ENCODE data around the gene PTGDR2. TPM values are rescaled to one million over a fixed set of nuclear protein-coding genes. Genes with fewer than 3 reads are reported as not detected.

Gene PTGDR2
- total RNA-seq, result 1 to 10 TPM; 2.5 to 2.9 TPM

GRCh38 chr11:60855726-60856633 lies at the start of gene PTGDR2:
Gene PTGDR2, minus strand, starts transcription at chr11:60855950. Its CDS starts 2,228 bp downstream, at chr11:60853722.
- peak within 1 kb of the TSS; percentile 60 for H3K27ac Mint-ChIP-seq
- no peaks in the 10 kb centered on the region for H3K9me3 Mint-ChIP-seq
- peaks cover 7% of the 10 kb centered on the region for H3K36me3 Mint-ChIP-seq
- peak within 1 kb of the TSS; percentile 67 for H3K4me3 Mint-ChIP-seq
- ATAC-seq (ENCODE audit: low read depth), result peak; percentile 34
- POLR2A ChIA-PET, result interaction anchor here (0.7 to 3.1 kb wide), 8 partner anchors 9 to 58 kb away, joined by 3 to 9 read pairs (median 5); partner anchors contain the start of genes TMEM109 and ZP1
- H3K4me1 Mint-ChIP-seq, result peaks cover 34% of the 10 kb centered on the region
- DNase-seq, result no peak
- no peaks in the 10 kb centered on the region for H3K27me3 Mint-ChIP-seq

- Mint-ChIP-seq H3K27ac (peak overlapping the region; percentile 91), H3K4me3 (peak overlapping the region; percentile 81), H3K27me3 (no peaks in the 10 kb centered on the region), H3K36me3 (no peaks in the 10 kb centered on the region), H3K9me3 (no peaks in the 10 kb centered on the region), H3K4me1 (peaks cover 30% of the 10 kb centered on the region)
- no peak for ATAC-seq (ENCODE audit: low read depth)
- POLR2A ChIA-PET, result interaction anchor here (0.6 to 1.8 kb wide), 4 partner anchors 10 to 36 kb away, joined by 3 to 20 read pairs (median 4); partner anchors contain the start of gene TMEM109
- no peak for DNase-seq
These were observed 49.3 kb upstream of the PTGDR2 start for GRCh38 chr11:60905047-60905446.

GRCh38 chr11:60902625-60903024 lies 46.9 kb upstream of the PTGDR2 start:
- Mint-ChIP-seq H3K27me3 (no peaks in the 10 kb centered on the region), H3K9me3 (no peaks in the 10 kb centered on the region), H3K4me1 (peaks cover 27% of the 10 kb centered on the region), H3K36me3 (peaks cover 7% of the 10 kb centered on the region), H3K4me3 (no peak overlapping the region), H3K27ac (no peak overlapping the region)
- no peak for DNase-seq
- ATAC-seq (ENCODE audit: low read depth), result no peak
- POLR2A ChIA-PET, result interaction anchor here (2.0 kb wide), 1 partner anchor 11 kb away, joined by 13 read pairs; the partner anchor contains the start of gene TMEM109

GRCh38 chr11:60900673-60901404 lies 45.1 kb upstream of the PTGDR2 start:
- Mint-ChIP-seq H3K27ac (no peak overlapping the region), H3K4me3 (no peak overlapping the region), H3K27me3 (no peaks in the 10 kb centered on the region), H3K4me1 (peaks cover 21% of the 10 kb centered on the region), H3K9me3 (no peaks in the 10 kb centered on the region), H3K36me3 (peaks cover 13% of the 10 kb centered on the region)
- no peak for ATAC-seq (ENCODE audit: low read depth)
- no peak for DNase-seq
- POLR2A ChIA-PET, result interaction anchor here (0.7 kb wide), 1 partner anchor 17 kb away, joined by 5 read pairs; no protein-coding TSS in a partner anchor

- no peak overlapping the region for H3K4me3 Mint-ChIP-seq
- ATAC-seq (ENCODE audit: low read depth) (no peak), DNase-seq (no peak)
- no peak overlapping the region for H3K27ac Mint-ChIP-seq
- H3K4me1 Mint-ChIP-seq, result peaks cover 14% of the 10 kb centered on the region
- H3K9me3 Mint-ChIP-seq, result no peaks in the 10 kb centered on the region
- POLR2A ChIA-PET, result no interaction called here
- no peaks in the 10 kb centered on the region for H3K27me3 Mint-ChIP-seq
- peaks cover 13% of the 10 kb centered on the region for H3K36me3 Mint-ChIP-seq
These were observed 44.2 kb upstream of the PTGDR2 start for GRCh38 chr11:60899977-60900376.

- Mint-ChIP-seq H3K27me3 (no peaks in the 10 kb centered on the region), H3K9me3 (no peaks in the 10 kb centered on the region), H3K4me3 (no peak overlapping the region), H3K4me1 (peaks cover 9% of the 10 kb centered on the region), H3K27ac (peak overlapping the region; percentile 31), H3K36me3 (peaks cover 13% of the 10 kb centered on the region)
- POLR2A ChIA-PET, result no interaction called here
- no peak for DNase-seq
- peak; percentile 78 for ATAC-seq (ENCODE audit: low read depth)
These were observed 43.5 kb upstream of the PTGDR2 start for GRCh38 chr11:60899046-60899936.

- DNase-seq, result no peak
- no peaks in the 10 kb centered on the region for H3K4me1 Mint-ChIP-seq
- ATAC-seq (ENCODE audit: low read depth), result no peak
- peaks cover 13% of the 10 kb centered on the region for H3K36me3 Mint-ChIP-seq
- no peak overlapping the region for H3K27ac Mint-ChIP-seq
- POLR2A ChIA-PET, result no interaction called here
- H3K27me3 Mint-ChIP-seq, result no peaks in the 10 kb centered on the region
- H3K9me3 Mint-ChIP-seq, result no peaks in the 10 kb centered on the region
- no peak overlapping the region for H3K4me3 Mint-ChIP-seq
These were observed 41.7 kb upstream of the PTGDR2 start for GRCh38 chr11:60897496-60897895.

- H3K4me1 Mint-ChIP-seq, result no peaks in the 10 kb centered on the region
These were observed 39.9 kb upstream of the PTGDR2 start for GRCh38 chr11:60895687-60896086.

GRCh38 chr11:60891103-60891741 lies 35.5 kb upstream of the PTGDR2 start:
- POLR2A ChIA-PET, result interaction anchor here (0.6 to 0.8 kb wide), 2 partner anchors 19 to 115 kb away, joined by 3 to 5 read pairs; no protein-coding TSS in a partner anchor
- no peak overlapping the region for H3K27ac Mint-ChIP-seq
- no peaks in the 10 kb centered on the region for H3K9me3 Mint-ChIP-seq
- no peak for ATAC-seq (ENCODE audit: low read depth)
- H3K36me3 Mint-ChIP-seq, result peaks cover 13% of the 10 kb centered on the region
- H3K4me3 Mint-ChIP-seq, result no peak overlapping the region
- DNase-seq, result no peak
- no peaks in the 10 kb centered on the region for H3K27me3 Mint-ChIP-seq
- peaks cover 4% of the 10 kb centered on the region for H3K4me1 Mint-ChIP-seq

More at GRCh38 chr11:60895687-60896086, 39.9 kb upstream of the PTGDR2 start:
- Mint-ChIP-seq H3K27me3 (no peaks in the 10 kb centered on the region), H3K9me3 (no peaks in the 10 kb centered on the region), H3K27ac (no peak overlapping the region), H3K36me3 (peaks cover 15% of the 10 kb centered on the region), H3K4me3 (no peak overlapping the region)
- POLR2A ChIA-PET, result interaction anchor here (0.8 to 1.0 kb wide), 2 partner anchors 10 to 18 kb away, joined by 3 read pairs; partner anchors contain the start of gene TMEM109
- ATAC-seq (ENCODE audit: low read depth) (no peak), DNase-seq (no peak)

- Mint-ChIP-seq H3K36me3 (peaks cover 15% of the 10 kb centered on the region), H3K27me3 (no peaks in the 10 kb centered on the region), H3K27ac (no peak overlapping the region), H3K4me3 (no peak overlapping the region), H3K9me3 (no peaks in the 10 kb centered on the region), H3K4me1 (peaks cover 4% of the 10 kb centered on the region)
- no peak for ATAC-seq (ENCODE audit: low read depth)
- POLR2A ChIA-PET, result interaction anchor here (0.6 to 0.8 kb wide), 2 partner anchors 19 to 115 kb away, joined by 3 to 5 read pairs; no protein-coding TSS in a partner anchor
- DNase-seq, result no peak
These were observed 34.9 kb upstream of the PTGDR2 start for GRCh38 chr11:60890696-60891095.

GRCh38 chr11:60889869-60890311 lies 34.1 kb upstream of the PTGDR2 start:
- Mint-ChIP-seq H3K4me3 (no peak overlapping the region), H3K27me3 (no peaks in the 10 kb centered on the region), H3K27ac (peak overlapping the region; percentile 11), H3K4me1 (peaks cover 4% of the 10 kb centered on the region), H3K9me3 (no peaks in the 10 kb centered on the region), H3K36me3 (peaks cover 22% of the 10 kb centered on the region)
- no peak for DNase-seq
- ATAC-seq (ENCODE audit: low read depth), result no peak
- POLR2A ChIA-PET, result interaction anchor here (0.8 kb wide), 1 partner anchor 18 kb away, joined by 3 read pairs; no protein-coding TSS in a partner anchor

GRCh38 chr11:60887556-60887955 lies 31.8 kb upstream of the PTGDR2 start:
- H3K27me3 Mint-ChIP-seq, result no peaks in the 10 kb centered on the region
- DNase-seq, result peak; percentile 55
- peaks cover 9% of the 10 kb centered on the region for H3K4me1 Mint-ChIP-seq
- POLR2A ChIA-PET, result interaction anchor here (0.7 to 2.8 kb wide), 8 partner anchors 17 to 112 kb away, joined by 3 to 35 read pairs (median 6); partner anchors contain the start of gene PTGDR2
- H3K27ac Mint-ChIP-seq, result no peak overlapping the region
- H3K9me3 Mint-ChIP-seq, result no peaks in the 10 kb centered on the region
- H3K4me3 Mint-ChIP-seq, result no peak overlapping the region
- H3K36me3 Mint-ChIP-seq, result peaks cover 26% of the 10 kb centered on the region
- ATAC-seq (ENCODE audit: low read depth), result peak; percentile 99

Data from activated naive CD8-positive, alpha-beta T cell treated with anti-CD3 and anti-CD28 coated beads, Interleukin-2, amount 10 ng/mL, durations not matched to agents 7 days and 5 days (primary cell).